Activated CD8-positive, alpha-beta memory T cell treated with anti-CD3 and anti-CD28 coated beads for 48 hours (primary cell): ENCODE measurements around the gene TRABD2A.

Experiments
- DNase-seq, 3 experiments: peaks; one replicate each; pipeline ENCODE4 v3.0.0-alpha.2; 2020; ENCODE audit warnings: low read depth in 2 of 3, low spot score in 2 of 3

TRABD2A gene

DNA sequence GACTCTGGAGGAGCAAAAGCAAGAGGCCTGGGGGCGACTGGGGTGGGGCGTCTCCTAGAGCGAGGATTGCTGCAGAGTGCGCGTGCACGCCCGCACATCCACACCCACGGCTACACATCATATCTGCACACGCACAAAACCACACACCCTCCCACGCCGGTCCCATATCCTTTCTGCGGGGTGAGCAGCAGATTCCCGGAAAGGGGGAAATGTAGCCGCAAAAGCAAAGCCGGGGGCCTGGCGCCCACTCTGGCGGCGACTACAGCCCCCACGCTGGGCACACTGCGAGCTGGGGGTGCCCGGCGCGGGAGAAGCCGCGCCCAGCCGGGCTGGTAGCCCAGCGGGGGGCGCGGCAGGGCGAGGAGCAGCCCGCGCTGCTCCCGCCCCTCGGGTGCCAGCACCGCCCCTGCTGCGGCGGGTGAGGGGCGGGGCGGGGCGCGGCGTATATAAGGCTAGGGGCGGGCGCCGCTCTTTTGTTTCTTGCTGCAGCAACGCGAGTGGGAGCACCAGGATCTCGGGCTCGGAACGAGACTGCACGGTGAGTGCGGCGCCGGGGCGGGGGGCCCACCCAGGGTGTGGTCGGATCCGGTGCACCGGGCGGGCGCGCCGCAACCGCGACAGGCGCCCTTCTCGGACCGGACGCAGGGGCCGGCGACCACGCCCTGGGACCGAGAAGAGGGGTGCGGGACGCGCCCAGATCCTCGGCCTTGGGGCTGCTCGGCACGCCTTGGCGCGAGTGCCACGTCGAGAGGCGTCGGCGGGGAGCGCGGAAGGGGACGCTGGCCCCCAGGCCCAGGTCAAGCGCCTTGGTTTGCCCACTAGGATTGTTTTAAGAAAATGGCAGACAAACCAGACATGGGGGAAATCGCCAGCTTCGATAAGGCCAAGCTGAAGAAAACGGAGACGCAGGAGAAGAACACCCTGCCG is 24.6 kb upstream of the TRABD2A start, which contains the start of gene TMSB10:
Gene TMSB10, plus strand, starts transcription at position 476 of the 927 bp plus-strand sequence.
- peak; percentile 72 to 85 (median 80) for DNase-seq

DNA sequence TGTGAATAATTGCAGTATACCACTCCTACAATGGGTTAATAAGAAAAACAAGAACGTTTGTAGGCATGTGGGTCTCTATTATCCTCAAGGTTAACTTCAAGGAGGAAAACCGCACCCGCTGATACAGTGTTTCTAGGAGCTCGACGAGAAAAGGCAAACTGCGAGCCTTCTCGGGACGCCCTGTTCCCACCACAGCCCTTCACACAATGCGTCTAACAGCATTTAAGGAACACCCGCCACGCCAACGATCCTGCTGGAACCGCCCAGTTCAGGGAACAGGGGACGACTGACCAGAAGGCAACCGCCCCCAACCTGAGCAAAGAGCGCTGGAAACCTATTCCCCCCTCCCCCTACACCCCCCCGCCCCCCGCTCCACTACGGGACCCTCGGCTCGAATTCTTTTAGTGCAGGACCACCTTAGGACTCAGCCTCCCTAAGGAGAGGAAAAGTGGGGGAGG is 23.9 kb upstream of the TRABD2A start:
- no peak for DNase-seq

DNA sequence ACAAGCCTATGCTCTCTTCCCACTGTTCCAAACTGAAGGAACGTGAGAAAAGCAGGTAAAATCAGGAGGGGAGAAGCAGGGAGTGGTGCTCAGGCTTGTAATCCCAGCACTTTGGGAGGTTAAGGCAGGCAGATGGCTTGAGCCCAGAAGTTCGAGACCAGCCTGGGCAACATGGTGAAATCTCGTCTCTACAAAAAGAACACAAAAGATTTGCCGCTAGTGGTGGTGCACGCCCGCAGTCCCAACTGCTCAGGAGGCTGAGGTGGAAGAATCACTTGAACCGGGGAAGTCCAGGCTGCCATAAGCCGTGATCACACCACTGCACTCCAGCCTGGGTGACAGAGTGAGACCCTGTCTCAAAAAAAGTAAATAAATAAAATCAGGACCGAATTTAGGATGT is 23.3 kb upstream of the TRABD2A start:
- DNase-seq, result no peak

DNA sequence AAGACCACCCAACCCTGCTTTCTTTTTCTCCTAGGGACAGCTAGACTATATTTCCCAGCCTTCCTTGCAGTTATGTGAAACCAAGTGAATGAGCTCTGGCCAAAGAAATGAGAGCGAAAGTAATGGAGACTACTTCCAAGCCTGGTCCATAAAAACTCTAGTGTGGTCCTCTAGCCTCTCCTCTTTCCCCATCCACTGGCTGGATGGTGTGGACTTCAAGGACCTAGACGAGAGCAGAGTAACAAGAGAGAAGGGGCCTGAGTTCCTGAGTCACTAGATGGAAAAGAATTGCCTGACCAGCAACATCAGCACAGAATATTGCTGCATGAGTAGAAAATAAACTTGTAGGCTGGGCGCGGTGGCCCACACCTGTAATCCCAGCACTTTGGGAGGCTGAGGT is 21.6 kb upstream of the TRABD2A start:
- no peak for DNase-seq

DNA sequence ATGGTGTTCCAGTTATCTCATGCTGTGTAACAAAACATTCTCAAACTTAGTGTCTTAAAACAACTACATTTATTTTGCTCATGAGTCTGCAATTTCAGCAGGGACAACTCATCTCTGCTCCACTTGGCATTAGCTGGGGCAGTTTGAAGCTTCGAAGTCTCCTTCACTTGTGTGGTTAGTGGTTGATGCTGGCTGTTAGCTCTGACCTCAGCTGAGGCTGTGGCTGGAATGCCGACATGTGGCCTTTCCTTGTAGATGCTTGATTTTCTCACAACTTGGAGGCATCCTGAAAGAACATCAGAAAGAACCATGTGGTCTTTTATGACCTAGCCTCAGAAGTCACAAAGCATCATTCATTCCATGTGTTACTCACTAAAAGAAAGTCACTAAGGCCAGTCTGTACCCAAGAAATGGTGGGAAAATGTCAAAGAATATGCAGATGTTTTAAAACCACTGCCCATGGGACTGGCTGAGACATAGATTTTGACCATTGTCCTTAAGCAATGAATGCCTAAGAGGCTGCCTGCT is 20.8 kb upstream of the TRABD2A start:
- no peak for DNase-seq

DNA sequence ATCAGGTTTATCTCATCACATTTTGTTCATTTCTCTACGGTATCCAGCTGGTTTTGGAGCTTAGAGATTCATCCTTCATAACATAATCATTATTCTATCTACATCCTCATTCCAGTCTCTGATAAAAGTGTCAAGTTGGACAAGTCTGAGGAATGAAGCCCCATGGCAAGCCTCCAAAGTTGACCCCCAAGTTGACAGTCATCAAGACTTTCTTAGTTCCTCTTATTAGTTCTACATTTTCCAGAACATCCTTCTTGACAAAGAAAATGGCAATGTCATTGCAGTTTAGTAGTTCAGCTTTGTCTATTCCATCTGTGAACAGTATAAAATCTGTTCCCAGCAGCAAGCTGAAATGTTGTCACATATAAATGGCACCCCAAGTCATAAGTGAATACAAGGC is 20.1 kb upstream of the TRABD2A start:
- DNase-seq, result no peak

DNA sequence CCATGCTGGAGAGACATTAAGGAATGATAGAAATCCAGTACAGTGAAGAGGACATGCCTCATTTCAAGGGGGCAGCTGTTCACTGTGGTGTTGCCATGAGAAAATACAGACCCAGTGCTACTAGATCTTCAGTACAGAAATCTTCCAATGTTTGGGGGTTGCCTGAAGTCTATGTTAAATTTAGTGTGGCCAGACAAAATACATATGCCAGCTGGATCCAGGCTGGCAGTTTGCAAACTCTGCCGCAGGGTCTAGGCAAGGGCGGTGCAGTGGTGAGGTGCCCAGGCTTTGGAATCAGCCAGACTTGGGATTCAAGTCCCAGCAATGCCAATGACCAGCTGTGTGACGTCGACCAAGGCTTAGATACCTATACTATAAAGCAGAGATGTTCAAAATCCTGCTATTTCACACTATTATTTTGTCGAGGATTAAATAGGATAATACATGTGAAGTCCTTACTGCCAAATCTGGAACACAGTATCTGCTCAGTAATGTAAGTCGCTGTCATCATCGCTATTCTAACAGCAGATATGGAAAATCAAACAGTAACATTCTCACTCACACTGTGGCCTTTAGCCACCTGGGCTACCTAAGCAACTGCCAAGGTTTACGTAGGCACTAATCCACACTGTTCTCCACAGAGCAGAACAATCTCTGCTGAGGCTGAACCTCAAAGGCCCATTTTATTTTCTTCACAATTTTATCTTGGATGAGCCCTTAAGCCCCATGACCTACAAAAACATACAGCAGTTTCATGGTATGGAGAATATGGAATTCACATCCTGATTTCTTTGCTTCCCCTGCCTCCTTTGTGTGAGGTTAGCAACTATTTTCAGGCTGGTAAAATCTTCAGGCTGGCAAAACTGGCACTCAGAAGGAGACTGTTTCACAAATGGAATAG is 18.7 kb upstream of the TRABD2A start:
- DNase-seq, result no peak

DNA sequence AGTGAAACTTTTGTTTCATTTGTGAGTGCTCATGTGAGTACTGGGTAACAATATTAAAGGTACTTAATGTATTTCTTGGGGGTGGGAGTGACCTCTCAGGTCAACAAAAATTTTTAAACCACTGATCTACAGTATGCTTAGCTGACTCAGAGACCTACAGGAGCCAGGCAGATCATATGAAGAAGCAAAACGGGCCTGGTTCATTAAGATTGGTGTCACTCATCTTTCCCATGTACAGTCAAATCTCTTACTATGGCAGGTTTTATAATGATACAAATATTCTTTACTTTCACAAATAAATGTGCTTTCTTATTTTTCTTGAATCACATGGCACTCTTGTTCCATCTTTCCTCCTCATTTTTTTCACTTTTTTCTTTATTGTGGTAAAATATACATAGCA is 16.9 kb upstream of the TRABD2A start:
- DNase-seq, result no peak

DNA sequence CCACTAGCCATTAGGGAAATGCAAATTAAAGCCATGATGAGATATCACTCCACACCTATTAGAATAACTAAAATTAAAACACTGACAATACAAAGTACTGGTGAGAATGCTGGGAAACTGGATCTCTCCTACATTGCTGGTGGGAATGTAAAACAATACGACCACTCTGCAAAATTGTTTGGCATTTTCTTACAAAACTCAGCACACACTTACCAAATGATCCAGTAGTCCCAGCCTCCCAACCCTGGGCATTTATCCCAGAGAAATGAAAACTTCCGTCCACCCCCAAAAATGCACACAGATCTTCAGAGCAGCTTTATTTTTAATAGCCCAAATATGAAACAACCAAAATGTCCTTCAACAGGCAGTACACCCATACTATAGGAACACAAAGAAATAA is 15.7 kb upstream of the TRABD2A start:
- DNase-seq, result no peak

DNA sequence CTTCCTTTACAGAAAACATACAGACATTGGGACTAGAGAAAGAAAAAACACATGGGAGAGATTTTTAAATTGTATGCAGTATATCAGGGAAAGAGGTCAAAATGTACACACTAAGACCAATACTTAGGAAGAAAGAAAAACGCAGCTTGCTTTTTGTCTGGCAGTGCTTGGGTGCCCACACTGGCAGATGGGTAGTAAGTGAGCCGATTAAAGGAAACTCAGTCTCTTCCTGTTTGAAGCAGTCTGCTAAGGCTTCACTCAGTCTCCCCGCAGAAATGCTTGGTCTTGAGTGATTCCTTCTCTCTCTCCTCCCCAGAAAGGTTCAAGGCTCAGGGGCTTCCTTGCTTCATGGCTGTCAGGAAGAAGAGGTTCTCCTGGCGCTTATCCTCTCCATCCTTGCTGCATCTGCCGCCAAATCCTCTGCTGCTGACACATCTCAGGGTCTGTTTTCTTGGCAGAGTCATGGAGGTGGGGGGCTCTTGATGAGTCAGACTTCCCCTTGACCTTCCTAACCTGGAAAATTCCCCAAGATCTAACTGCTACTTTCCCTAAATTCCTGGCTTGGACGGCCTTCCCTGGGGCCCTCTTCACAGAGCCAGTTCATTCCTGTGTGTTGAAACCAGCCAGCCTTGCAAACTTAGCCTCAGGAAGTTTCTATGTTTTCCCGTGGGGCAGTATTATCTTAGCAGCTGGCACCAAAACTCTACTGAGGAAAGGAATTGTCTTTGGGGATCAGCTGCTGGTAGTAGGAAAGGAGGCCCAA is 14.1 kb upstream of the TRABD2A start:
- no peak for DNase-seq

DNA sequence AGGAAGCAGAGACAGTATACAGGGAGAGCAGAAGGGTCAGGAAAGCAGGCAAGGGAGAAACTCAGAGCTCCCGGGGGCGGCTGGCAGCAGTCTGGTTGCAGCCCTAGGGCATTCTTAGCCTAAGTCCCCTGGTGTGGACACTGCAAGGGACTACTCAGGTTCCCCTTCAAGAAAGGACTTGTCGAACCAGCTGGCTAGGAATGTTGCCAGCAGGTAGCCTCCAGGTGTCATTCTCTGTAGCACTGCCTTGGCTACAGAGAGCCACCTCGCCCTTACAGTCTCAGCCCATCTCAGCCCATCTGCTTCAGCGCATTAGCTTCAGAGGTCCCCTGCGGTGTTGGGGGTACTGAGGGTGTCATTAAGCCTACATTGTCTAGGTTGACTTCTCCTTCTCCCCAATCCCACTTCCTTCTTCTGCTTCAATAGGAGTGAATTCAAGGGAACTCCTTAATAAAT is 13.3 kb upstream of the TRABD2A start:
- no peak for DNase-seq

DNA sequence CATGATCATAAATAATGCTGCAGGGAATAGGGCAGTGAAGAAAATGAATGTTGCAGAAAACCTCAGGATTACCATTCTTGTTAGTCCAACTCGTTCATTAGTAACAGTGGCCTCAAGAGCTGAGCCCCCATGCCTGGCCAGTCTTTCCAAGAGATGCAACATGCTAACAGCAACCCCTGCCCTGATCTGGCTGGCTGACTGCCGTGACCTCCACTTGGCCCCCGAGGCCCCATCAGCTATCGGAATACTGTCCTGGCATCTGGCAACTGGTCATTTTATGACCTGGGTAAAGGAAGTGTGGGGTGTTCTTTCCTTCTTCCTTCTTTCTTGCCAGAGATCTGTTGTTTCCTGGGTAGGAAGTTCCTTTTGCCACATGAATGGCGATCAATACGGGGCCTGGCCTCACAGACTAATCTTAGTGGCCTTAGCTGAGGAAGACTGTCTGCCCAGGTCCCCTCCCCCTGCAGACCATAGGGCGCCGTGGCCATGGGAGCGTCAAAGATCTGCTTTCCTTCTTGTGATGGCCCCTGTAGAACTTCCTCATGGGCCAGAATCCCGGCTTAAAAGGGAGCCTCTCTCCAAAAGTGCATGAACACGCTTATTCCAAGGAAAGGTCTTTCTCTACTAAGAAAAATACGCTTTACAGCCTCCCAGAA is 10.6 kb upstream of the TRABD2A start:
- no peak for DNase-seq

DNA sequence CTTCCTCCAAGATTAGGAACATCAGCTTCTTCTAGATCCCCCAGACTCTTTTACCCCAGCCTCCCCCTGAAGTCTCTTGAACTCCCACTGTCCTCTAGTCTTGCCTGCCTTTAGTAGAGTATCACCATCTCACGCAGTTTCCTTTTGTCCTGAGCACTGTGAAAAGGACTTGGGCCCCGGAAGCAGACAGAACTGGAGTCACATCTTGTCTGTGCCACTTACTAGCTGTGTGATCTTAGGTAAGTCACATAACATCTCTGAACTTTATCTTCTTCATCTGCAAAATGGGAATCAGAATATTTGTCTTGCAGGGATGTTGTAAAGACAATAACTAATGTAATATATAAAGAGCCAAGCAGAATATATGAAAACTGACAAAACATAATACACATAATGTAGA is 8.4 kb upstream of the TRABD2A start:
- DNase-seq, result no peak

DNA sequence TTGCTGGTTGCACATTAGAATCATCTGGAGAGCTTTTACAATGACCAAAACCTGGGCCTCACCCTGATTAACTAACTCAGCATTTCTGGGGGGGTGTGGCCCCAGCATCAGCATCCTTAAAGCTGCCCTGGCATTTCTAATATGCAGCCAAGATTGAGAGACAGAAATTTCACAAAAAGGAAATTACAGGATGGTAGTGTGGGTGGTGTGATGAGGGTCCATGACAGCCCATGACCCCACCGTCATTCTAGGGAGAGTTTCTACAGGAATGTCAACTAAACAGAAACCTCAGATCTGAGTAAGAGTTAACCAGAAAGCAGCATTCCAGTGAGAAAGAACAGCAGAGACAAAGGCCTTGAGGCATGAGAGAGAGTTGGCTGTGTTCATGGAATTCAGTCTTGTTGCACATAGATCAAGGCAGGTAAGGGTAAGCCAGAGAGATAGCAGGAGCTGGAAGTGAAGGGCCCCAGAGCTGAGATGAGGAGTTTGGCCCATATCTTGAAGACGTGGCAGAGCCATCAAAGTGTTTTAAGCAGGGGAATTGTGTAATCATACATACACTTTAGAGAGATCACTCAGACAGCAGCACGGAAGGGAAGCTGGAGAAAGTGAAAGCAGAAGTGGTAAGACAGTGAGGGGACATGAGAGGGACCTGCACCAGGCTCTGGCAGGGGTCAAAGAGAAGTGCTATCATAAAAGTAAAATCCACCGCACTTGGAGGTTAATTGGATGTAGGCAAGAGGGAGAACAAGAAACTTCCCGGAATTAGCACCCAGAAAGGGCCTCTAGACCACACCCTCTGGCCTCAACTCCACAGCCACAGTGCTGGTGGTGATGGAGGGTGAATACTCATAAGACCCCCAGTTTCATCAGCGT is 7.8 kb upstream of the TRABD2A start:
- DNase-seq, result no peak

DNA sequence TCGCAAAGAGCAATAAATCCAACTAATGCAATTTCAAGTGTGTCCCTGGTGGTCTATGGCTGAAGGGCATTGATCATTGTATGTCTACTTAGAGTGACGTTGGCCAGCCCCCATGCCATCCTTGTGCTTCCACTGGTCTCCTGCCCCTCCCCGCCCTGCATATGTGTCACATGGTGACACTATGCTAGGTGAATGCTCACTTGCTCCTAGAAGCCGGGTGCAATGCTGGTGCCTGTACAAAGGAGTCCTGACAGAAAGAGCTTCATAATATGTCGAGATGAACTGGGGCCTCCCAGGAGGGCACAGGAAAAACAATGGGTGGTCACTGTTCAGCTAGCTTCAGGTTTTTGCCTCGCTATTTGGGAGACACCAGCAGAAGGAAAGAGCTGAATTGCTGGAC is 5.9 kb upstream of the TRABD2A start:
- DNase-seq, result no peak

DNA sequence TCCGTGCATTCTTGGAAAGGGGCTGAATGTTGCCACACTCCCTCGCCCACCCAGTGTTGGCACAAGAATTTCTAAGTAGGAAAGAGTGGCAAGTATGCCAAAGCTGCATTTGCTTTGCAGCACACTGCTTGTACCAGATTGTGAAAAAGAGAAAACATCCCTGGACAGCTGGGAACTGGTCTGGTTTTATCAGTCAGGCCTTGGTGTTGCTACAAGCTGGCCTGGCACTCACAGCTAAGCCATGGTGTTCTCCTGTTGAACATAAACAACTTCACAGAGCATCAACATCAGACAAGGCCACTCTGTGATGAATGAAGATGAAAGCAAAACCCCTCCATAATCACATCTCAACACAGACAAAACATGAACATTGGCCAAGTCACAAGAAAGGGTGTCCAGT is 4.2 kb upstream of the TRABD2A start:
- no peak for DNase-seq

DNA sequence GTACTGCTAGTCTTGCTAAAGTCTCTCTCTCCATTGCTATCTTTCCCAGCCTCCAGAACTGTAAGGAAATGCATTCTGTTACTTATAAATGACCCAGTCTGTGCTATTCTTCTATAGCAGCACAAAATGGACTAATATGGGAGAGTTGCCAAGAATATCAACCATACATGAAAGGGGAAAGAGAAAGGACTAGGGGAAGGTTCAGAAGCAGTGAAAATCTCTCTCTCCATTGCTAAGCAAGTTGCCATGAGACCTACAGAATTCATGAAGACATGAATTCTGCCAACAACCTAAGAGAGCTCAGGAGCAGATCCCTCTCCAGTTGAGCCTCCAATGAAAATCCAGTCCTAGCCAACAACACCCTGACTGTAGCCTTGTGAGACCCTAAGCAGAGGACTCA is 3.6 kb upstream of the TRABD2A start:
- no peak for DNase-seq

DNA sequence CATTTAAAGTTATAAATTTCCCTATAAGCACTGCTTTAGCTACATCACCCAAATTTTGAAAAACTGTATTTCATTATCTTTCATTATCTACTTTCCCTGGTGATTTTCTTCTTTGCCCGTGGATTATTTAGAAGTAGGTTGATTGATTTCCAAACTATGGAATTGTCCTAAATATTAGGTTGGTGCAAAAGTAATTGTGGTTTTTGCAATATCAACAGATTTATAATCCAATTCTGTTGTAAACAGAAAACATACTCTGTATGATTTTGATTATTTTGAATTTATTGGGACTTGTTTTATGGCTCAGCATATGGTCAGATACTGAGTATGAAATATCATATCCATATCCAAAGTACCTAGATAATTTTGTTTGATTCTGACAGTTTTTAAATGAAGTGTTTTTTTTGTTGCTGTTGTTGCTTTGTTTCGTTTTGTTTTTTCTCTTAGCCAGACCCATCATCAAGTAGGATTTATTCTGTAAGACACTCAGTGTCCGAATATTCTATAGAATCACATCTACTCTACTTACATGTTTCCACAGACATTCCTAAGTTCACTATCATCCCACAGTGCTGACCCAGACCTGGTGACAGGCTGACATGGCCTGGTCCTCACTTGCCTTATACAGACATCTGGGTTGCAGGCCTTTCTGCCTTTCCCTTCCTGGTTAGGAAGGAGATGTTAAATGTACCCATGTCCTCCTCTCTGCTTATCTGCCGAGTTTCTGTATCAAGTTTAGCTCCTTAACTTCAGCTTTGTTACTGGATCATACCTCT is 2.1 kb upstream of the TRABD2A start:
- DNase-seq, result no peak

DNA sequence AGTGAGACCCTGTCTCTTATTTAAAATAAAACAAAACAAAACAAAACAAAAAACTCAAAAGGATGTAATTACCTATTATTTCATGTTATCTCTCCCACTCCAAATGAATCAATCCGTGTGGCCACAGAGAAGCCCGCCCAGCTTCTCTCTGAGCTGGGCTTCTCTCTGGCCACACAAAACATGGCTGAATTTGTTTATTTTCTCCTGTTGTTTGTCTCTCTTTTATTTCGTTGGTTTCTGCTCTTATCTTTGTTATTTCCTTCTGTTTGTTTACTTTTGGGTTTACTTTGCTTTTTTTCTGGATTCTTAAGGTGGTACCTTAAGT is 1.5 kb upstream of the TRABD2A start:
- DNase-seq, result no peak
